Ovary (tissue), 9 donors: ENCODE results near the gene XPNPEP2. TPM values are rescaled to one million over a fixed set of nuclear protein-coding genes. Genes with fewer than 3 reads are reported as not detected.

Experiments used
- DNase-seq, 5 donors: peaks; one replicate each; pipeline ENCODE4 v3.0.0-alpha.2; 2019 to 2020
- H3K27ac ChIP-seq, 2 donors: fragments of 200-600 bp; one replicate each; pipeline versions ENCODE4 v1.5.1 to v1.8.0; 2019 to 2022
- H3K27me3 ChIP-seq: fragments of 200-600 bp; one replicate; pipeline ENCODE4 v1.8.0; 2022
- H3K36me3 ChIP-seq: fragments of 200-600 bp; sonication (generic); one replicate; pipeline ENCODE4 v1.5.1; 2019
- H3K4me1 ChIP-seq: one replicate; pipeline ENCODE4 v1.8.1; 2013; ENCODE audit warnings: mild to moderate bottlenecking, moderate library complexity; ENCODE audit not compliant: insufficient read depth
- H3K4me3 ChIP-seq: fragments of 200-600 bp; sonication (generic); one replicate; pipeline ENCODE4 v1.5.1; 2017
- H3K9me3 ChIP-seq, 2 donors: fragments of 200-600 bp in 1 of 2; sonication (generic) in 1 of 2; one replicate each; pipeline versions ENCODE4 v1.5.1 to v1.8.1; 2013 to 2019; ENCODE audit warnings: mild to moderate bottlenecking in 1 of 2, moderate library complexity in 1 of 2
- EP300 ChIP-seq: sonication (generic); formaldehyde crosslinking; IDR thresholded peaks from one replicate; pipeline ENCODE4 v1.6.1; 2017; ENCODE audit warnings: antibody characterized with exemption
- POLR2A ChIP-seq: fragments of 450-650 bp; IDR thresholded peaks from one replicate; pipeline ENCODE4 v1.6.1; 2017; ENCODE audit warnings: antibody characterized with exemption, mild to moderate bottlenecking, moderate library complexity
- WGBS, 3 donors: extraction: QIAGEN DNeasy Blood & Tissue Kit in 1 of 3; methylation state at CpG; one replicate each; pipeline versions ENCODE4 v1.1.5 to v1.1.7; 2013 to 2017; 5-methylcytosine and 5-hydroxymethylcytosine counted together
- intact Hi-C, 4 donors: fragments of 100-400 bp; cut with DNase I; formaldehyde crosslinking; loops; one replicate each; pipeline versions ENCODE4 v1.11.0 to v1.15.1; 2022 to 2023
- polyA plus RNA-seq, 2 donors: library from polyadenylated mRNA; stranded (reverse); fragments of 200-250 nt in 1 of 2; fragments of 350-450 nt in 1 of 2; fragmentation: Illumina TruSeq in 1 of 2; extraction: RNeasy Lipid Tissue Mini Kit (QIAGEN cat#74804) in 1 of 2; gene quantifications; one replicate each; pipeline ENCODE4 v1.2.3, GENCODE V29; 2013 to 2014
- total RNA-seq, 7 donors: library from RNA; depleted of rRNA in 2 of 7; stranded (reverse); fragments of >200 nt in 2 of 7; fragmentation: NEBNext Ultra II Directional in 3 of 7; extraction: Animal tissue kit (Norgen Biotek cat#: 25700) in 3 of 7; gene quantifications; one replicate each; pipeline versions ENCODE4 v1.1.0 to v1.2.4, GENCODE V29; 2016 to 2023
- TF ChIP-seq, protein P1 (sequence below), 3 donors: fragments of 450-650 bp in 2 of 3; fragments of 200-600 bp in 1 of 3; IDR thresholded peaks; one replicate each; pipeline versions ENCODE4 v1.5.1 to v1.8.0; 2016 to 2022; ENCODE audit warnings: antibody characterized with exemption in 3 of 3, mild to moderate bottlenecking in 1 of 3
- donor health status: DM: no; HTN: no; CAD: no; lungs with moderate emphysema.
- donor health status: DM: no; HTN: no; CAD: no.
- donor health status: Bipolar disorder and iron deficiency.
- donor health status: DM: yes; HTN: yes; CAD: no.
- donor health status: DM: no; HTN: no; CAD: no.
- donor health status: DM: yes; HTN: yes; CAD: no.

Gene XPNPEP2
- total and polyA plus RNA-seq, 9 donors: 0.28 to 6.4 (median 1.4) TPM

- H3K4me3 ChIP-seq: no peak overlapping the region
- TF ChIP-seq POLR2A (no peak), EP300 (no peak)
- TF ChIP-seq, protein P1, sequence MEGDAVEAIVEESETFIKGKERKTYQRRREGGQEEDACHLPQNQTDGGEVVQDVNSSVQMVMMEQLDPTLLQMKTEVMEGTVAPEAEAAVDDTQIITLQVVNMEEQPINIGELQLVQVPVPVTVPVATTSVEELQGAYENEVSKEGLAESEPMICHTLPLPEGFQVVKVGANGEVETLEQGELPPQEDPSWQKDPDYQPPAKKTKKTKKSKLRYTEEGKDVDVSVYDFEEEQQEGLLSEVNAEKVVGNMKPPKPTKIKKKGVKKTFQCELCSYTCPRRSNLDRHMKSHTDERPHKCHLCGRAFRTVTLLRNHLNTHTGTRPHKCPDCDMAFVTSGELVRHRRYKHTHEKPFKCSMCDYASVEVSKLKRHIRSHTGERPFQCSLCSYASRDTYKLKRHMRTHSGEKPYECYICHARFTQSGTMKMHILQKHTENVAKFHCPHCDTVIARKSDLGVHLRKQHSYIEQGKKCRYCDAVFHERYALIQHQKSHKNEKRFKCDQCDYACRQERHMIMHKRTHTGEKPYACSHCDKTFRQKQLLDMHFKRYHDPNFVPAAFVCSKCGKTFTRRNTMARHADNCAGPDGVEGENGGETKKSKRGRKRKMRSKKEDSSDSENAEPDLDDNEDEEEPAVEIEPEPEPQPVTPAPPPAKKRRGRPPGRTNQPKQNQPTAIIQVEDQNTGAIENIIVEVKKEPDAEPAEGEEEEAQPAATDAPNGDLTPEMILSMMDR (IDR thresholded peaks at IDR 0.05): no peak
- intact Hi-C loops: no loop called here
- H3K9me3 ChIP-seq: no peaks in the 10 kb centered on the region
- 85 to 89% (median 88%) methylated on average over 6 of the region's 6 CpGs for WGBS, 3 donors
- H3K4me1 ChIP-seq: no peaks in the 10 kb centered on the region
- no peak for DNase-seq
- H3K27me3 ChIP-seq: no peaks in the 10 kb centered on the region
- H3K27ac ChIP-seq: no peak overlapping the region
- H3K36me3 ChIP-seq: no peaks in the 10 kb centered on the region
Measured at GRCh38 chrX:129760981-129761380, 22.2 kb downstream of the XPNPEP2 start.

- WGBS, 3 donors: 66 to 83% (median 77%) methylated on average over 4 of the region's 4 CpGs
Measured at GRCh38 chrX:129761596-129761995, 22.8 kb downstream of the XPNPEP2 start.

GRCh38 chrX:129762448-129762847 lies 23.7 kb downstream of the XPNPEP2 start:
- intact Hi-C loops: no loop called here
- Histone ChIP-seq H3K36me3 (no peaks in the 10 kb centered on the region), H3K27ac (no peak overlapping the region), H3K9me3 (no peaks in the 10 kb centered on the region), H3K4me3 (no peak overlapping the region), H3K27me3 (no peaks in the 10 kb centered on the region), H3K4me1 (no peaks in the 10 kb centered on the region)
- 84 to 92% (median 92%) methylated on average over 3 of the region's 3 CpGs for WGBS, 3 donors
- no peak for DNase-seq
- TF ChIP-seq POLR2A: no peak
- no peak for TF ChIP-seq EP300
- TF ChIP-seq, protein P1 (IDR thresholded peaks at IDR 0.05): no peak

More at GRCh38 chrX:129761596-129761995, 22.8 kb downstream of the XPNPEP2 start:
- no peak overlapping the region for H3K4me3 ChIP-seq
- H3K4me1 ChIP-seq: no peaks in the 10 kb centered on the region
- no peaks in the 10 kb centered on the region for H3K9me3 ChIP-seq
- no peaks in the 10 kb centered on the region for H3K36me3 ChIP-seq
- H3K27me3 ChIP-seq: no peaks in the 10 kb centered on the region
- H3K27ac ChIP-seq: no peak overlapping the region
- TF ChIP-seq EP300 (no peak), POLR2A (no peak)
- TF ChIP-seq, protein P1 (IDR thresholded peaks at IDR 0.05): no peak
- intact Hi-C loops: no loop called here
- no peak for DNase-seq

- Histone ChIP-seq H3K36me3 (no peaks in the 10 kb centered on the region), H3K4me3 (no peak overlapping the region), H3K9me3 (no peaks in the 10 kb centered on the region), H3K27ac (no peak overlapping the region), H3K4me1 (no peaks in the 10 kb centered on the region), H3K27me3 (no peaks in the 10 kb centered on the region)
- intact Hi-C loops: no loop called here
- TF ChIP-seq, protein P1 (IDR thresholded peaks at IDR 0.05): no peak
- TF ChIP-seq EP300: no peak
- no peak for TF ChIP-seq POLR2A
- no peak for DNase-seq
Measured at GRCh38 chrX:129763666-129764065, 24.9 kb downstream of the XPNPEP2 start.
